Activated effector memory CD4-positive, alpha-beta T cell treated with Interleukin-2 at 50 U/mL for 16 hours (primary cell): ENCODE data around the gene MT1M.

Experiments
- DNase-seq: peaks from one replicate; pipeline ENCODE4 v3.0.0-alpha.2; 2020

MT1M gene

GRCh38 chr16:56679818-56680217, 47.4 kb downstream of the MT1M start:
- DNase-seq, result no peak

GRCh38 chr16:56681939-56682702, 49.7 kb downstream of the MT1M start, which contains the start of gene MT1X:
Gene MT1X, plus strand, starts transcription at chr16:56682470. Its CDS starts 71 bp downstream, at chr16:56682541.
- DNase-seq, result peak; percentile 80

GRCh38 chr16:56682703-56683397, 50.4 kb downstream of the MT1M start:
- no peak for DNase-seq
